ENCODE results near the gene METTL23. TPM values are rescaled to one million over a fixed set of nuclear protein-coding genes. Genes with fewer than 3 reads are reported as not detected.

The METTL23 gene
- total and polyA plus RNA-seq, 2 experiments from 2014 or later, result 41.6 to 55.9 TPM

- TF ChIP-seq ZNF462 (CRISPR knock-in tag; IDR thresholded peaks at IDR 0.05) (no peak), EZH2 (IDR thresholded peaks at IDR 0.05; ENCODE audit: low read depth, unreplicated experiment) (no peak), ETS1 (IDR thresholded peaks at IDR 0.05) (no peak), EZH2phosphoT487 (IDR thresholded peaks at IDR 0.05; ENCODE audit: unreplicated experiment) (no peak), STAT1 (IDR thresholded peaks at IDR 0.05; ENCODE audit: unreplicated experiment) (no peak), ZNF331 (CRISPR knock-in tag; IDR thresholded peaks at IDR 0.05; ENCODE audit: low read depth) (no peak), CTCF (conservative IDR thresholded peaks at IDR 0.05; ENCODE audit: low read depth in 2 of 2) (no peak), CREB1 (CRISPR knock-in tag; IDR thresholded peaks at IDR 0.05; ENCODE audit: low read depth) (no peak)
These were observed 26.7 kb downstream of the METTL23 start (continued) for GRCh38 chr17:76753061-76753961.

All from GM23338 (cell line).